GM19043 (cell line): Measurements from ENCODE around the gene SLC8A2.
"Not testable (repeated sequence)": the region's sequence is repeated elsewhere in the genome, so short reads cannot be mapped to it uniquely, and the experiment has no call there.

Experiments used
- ATAC-seq: cut with Tn5 transposase; IDR thresholded peaks from one replicate; pipeline ENCODE4 v1.9.1; 2021; ENCODE audit warnings: low read depth; ENCODE audit not compliant: unreplicated experiment

Gene SLC8A2

GRCh38 chr19:47489072-47489914 is 17.6 kb upstream of the SLC8A2 start:
- no peak for ATAC-seq

DNA sequence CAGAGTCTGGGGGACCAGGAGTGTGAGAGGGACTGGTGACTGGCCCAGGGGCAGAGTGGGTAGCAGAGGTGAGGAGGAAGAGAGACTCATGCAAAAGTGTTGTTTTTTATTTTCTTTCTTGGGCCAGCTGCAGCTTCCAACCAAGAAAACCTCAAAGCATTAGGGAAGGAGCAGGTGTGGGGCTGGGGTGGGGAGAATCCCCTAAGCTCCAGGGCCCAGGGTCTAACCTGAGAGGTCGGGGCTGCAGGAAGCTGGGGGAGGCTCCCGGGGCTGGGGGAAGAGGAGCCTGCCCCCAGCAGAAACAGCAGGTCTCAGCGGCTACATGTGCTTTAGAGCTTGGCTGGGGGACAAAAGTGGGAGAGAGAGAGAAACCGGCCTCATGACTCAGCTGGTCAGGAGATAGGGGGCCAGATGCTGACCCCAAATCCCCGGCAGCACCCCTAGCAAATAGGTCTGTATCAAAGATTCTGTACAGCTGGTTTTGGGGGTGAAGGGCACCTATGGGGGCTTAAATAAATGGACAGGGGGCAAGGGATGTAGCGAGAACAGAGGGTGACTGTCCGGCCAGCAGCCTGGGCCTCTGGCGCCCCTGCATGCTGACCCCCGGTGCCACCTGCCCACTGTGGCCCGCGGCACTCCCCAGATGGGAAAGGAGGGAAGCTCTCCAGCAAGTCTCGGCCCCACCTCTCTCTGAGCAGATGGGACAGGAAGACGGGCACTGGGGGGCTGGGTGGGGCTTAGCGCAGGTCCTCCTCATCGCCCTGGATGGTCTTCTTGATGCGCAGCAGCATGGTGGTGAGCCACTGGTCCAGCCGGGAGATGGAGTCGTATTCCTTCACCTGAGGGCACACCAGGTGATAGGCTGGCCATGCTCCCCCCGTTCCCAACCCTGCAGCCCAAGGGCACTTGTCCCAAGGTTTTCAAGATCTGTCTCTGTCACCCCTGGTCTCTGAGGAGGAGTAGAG is 16.1 kb upstream of the SLC8A2 start:
- no peak for ATAC-seq

- ATAC-seq: no peak
Observed at GRCh38 chr19:47486900-47487299, 15.2 kb upstream of the SLC8A2 start.

- ATAC-seq: not testable (repeated sequence)
Observed at GRCh38 chr19:47486220-47486619, 14.5 kb upstream of the SLC8A2 start.

- no peak for ATAC-seq
Observed at GRCh38 chr19:47485210-47485609, 13.5 kb upstream of the SLC8A2 start.

DNA sequence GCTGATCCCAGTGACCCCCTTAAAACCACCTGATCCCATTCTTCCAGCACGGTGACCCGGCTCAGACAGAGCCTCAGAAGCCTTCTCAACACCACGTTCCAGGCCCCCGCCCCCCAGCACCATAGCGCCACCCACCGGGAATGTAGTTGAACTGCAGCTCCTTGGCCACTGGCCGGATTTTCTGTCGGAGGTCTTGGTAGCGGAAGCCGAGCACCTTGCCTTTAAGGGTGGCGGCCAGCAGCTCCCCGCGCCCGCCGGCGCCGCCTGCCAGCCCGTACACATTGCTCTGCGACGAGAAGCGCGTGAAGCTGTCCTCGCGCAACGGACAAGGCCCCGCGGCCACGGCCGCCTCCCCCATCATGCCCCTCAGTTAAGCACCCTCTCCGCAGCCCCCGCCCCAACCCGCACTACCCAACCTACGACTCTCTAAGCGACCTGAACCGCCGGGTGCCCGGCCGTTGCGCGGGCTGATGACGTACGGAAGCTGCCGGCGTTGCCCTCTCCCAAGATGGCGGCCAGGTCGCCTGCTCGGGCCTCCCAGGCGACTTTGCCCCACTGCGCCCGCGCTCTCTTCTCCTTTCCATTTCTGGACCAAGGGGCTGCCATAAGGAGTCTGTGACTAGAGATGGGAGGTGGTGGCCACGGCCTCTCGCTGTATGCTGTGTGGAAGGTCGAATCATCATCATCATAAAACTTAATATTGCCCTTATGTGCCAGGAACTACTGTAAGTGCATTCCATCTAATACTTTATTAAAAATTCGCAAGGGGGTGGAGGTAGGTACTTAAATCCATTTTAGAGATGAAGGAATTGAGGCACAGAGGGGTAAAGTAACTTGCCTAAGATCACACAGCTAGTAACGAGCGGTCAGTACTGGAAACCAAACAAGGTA is 12.4 kb upstream of the SLC8A2 start, which contains the start of gene KPTN:
Gene KPTN, minus strand, starts transcription at position 420 of the 891 bp plus-strand sequence. Its CDS starts 59 bp downstream, at position 361.
- ATAC-seq: no peak

- ATAC-seq: no peak
Observed at GRCh38 chr19:47483200-47483599, 11.5 kb upstream of the SLC8A2 start.

- ATAC-seq: no peak
Observed at GRCh38 chr19:47481460-47482052, 9.9 kb upstream of the SLC8A2 start.

DNA sequence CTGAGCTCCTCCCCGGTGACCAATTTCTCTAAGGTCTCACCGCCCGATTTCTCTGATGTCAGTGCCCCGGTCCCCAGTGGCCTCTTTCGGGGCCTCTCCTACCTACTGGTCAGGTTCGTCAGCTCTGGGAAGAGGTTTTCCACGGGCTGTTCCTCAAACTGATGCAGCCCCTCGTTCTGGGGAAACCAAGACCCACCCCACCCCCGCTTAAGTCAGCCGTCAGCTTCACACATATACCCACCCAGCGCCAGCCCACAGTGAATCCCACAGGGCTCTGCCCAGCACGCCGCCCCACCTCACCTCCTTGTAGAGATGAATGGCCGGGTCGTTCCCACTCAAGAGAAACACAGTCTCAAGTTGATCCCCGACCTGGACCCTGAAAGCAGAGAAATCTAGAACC is 9.0 kb upstream of the SLC8A2 start:
- ATAC-seq: no peak

DNA sequence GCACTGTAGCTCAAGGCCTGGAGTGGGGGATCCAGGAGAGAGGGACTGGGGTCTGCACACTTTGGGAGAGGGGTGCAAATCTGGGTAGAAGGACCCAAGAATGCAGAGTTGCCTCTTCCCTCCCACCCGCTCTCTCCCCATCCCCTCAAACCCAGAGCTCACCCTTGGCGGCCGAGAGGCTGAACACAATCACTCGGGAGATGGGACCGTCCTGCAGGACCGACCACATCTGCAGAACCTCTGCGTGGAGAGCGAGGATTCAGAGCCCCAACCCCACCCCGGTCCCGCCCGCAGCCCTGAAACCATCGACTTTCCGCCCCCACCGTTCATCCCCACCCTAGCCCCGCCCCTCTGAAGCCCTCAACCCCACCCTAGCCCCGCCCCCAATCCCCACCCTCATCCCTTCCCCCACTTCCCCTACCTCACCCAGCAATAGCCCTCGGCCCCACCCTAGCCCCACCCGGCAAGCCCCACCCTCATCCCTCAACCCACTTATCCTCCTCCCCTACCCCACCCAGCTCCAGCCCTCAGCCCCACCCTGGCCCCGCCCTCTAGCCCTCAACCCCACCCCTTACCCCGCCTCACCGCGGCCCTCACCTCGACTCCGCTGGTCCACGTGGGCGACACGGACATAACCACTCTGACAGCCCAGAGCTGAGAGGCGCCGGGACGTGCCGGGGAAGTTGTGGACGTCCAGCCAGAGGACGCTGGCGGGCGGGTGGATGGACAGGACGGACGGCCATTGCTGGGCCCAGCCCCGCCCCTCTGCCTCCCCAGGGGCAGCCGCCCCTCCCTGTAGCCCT is 8.2 kb upstream of the SLC8A2 start:
- ATAC-seq: no peak

DNA sequence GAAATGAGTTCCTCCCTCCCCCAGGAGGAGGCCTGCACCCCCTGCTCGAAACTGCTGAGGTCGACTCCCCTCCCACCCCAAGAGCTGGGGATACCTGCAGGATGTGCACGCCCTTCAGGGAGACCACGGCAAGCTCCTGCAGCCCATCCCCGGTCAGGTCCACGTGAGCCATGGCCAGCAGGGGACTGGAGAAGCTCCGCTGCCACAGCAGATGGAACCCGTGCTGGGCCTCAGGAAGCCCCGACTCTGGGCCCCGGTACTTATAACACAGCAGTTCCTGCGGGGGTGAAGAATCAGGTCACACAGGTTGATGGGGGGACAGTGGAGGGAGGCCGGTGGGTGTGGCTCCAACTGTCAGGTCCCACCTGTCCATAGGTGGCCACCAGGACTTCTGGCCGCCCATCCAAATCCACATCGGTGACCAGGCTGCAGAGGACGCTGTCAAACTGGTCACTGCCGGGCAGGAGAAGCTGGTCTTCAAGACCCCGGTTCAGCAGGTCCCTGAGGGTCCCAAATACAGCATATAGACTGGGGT is 4.8 kb upstream of the SLC8A2 start:
- no peak for ATAC-seq

GRCh38 chr19:47475465-47475864 is 3.8 kb upstream of the SLC8A2 start:
- no peak for ATAC-seq

DNA sequence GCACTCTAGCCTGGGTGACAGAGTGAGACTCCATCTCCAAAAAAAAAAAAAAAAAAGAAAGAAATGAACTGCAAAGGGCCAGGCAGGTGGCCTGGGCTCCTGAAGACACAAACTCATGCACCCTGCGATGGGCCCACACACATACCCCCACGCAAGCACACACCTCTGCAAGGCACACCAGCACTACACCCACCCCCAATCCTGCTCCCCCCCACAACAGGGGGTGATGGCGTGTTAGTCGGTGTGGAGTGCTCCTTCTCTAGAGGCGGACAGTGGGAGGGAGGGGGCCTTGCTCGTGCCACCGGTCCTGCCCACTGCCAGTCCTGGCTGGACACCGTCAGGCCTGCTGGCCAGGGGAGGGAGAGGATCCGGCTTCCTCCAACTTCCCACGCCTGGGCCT is 1.6 kb upstream of the SLC8A2 start:
- no peak for ATAC-seq

DNA sequence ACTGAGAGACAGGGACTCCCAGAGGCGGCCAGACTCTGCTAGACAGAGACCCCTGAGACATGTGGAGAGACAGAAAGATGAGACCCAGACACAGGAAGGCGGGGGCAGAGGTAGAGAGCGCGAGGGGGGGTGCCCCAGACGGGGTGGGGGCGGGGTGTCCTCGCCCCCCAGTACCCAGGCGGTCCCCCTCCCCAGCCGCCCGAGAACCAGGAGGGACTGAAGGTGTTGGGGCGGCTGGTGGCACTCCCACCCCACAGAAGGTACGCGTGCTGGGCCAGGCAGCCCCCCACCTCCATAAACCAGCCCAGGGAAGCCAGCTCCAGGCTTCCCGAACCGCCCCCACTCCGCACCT is 336 bp downstream of the SLC8A2 start:
- ATAC-seq: no peak

DNA sequence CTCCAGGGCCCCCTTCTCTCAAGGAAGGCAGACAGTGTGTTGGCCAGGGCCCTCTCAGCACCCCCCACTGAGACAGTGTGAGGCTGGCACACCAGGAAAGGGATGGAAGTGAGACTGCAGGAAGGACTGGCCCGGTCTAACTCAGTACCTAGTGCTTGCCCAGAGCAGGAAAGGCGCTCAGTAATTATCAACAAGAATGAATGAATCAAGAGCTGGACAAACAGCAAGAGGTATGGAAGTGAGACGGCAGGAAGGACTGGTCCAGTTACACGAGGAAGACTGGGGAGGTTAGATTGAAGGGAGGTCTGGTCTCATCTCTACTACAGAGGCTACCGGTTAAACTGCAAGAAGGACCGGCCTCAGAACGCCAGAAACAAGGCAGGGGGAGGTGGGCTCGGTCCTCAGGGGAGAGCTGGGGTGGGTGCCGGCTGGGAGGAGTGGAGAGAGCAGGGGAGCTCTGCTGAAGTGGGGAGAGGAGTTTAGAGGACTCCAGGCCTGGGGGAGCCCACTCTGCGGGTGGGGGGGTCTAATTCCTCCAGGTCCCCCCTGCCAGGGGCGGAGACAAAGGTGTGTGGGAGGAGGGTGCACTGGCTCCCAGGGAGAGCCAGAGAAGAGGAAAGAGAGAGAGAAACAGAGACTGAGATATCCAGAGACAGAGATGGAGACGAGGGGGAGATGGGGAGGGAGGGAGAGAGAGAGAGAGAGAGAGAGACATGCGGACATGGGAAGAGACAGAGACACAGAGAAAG is 1.1 kb downstream of the SLC8A2 start:
- ATAC-seq: no peak

DNA sequence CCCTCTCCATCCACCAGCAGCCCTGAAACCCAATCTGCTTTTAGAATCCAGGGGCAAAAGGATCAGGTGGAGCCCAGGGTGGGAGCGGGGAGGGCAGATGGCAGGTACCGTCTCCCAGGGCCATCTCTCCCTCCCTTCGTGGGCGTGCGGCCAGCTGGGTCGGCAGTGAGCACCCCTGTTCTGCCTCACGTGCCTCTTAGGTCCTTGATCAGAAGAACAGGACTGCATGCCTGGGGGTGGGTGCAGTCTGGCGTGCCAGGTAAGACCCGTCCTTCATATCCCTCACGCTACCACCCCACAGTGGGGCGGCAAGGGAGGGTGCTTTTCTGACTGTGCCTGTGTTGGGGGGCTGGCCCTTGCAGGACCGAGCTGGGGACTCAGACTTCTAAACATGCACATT is 2.0 kb downstream of the SLC8A2 start:
- no peak for ATAC-seq

DNA sequence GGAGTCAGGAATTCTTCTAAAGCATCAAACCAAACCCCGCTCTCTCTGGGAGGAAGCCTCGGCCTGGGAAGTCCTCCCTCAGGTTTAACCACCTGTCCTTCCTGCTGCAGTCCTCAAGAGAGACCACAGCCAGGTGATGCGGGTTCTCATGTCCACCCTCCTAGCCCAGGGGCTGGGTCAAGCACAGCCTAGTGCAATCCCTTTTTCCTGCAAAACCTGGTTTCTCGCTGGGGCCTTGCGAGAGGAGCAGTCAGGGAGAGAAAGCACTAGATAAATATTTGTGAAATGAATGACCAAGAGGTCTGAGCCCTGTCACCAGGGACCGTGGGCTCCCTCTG is 2.4 kb downstream of the SLC8A2 start:
- ATAC-seq: no peak

GRCh38 chr19:47467914-47468313 is 3.8 kb downstream of the SLC8A2 start:
- ATAC-seq: no peak
